Measurements from ENCODE around the gene SCMH1.
"Not testable (repeated sequence)": the region's sequence is repeated elsewhere in the genome, so short reads cannot be mapped to it uniquely, and the experiment has no call there.

The SCMH1 gene

GRCh38 chr1:41117241-41117640 is 124.9 kb downstream of the SCMH1 start:
- not testable (repeated sequence) for DNase-seq (ENCODE audit: low spot score); H3K27ac ChIP-seq (ENCODE audit: poor library complexity, severe bottlenecking); H3K9me3 ChIP-seq (ENCODE audit: severe bottlenecking); H3K4me1 ChIP-seq (ENCODE audit: insufficient read depth, poor library complexity, severe bottlenecking); H3K4me3 ChIP-seq (ENCODE audit: severe bottlenecking); ATAC-seq (ENCODE audit: low read depth); H3K27me3 ChIP-seq (ENCODE audit: insufficient read depth, poor library complexity, severe bottlenecking)
- TF ChIP-seq CTCF (IDR thresholded peaks at IDR 0.05; ENCODE audit: poor library complexity, severe bottlenecking): peak; percentile 4
- H3K36me3 ChIP-seq (ENCODE audit: low read depth): peaks cover 33% of the 10 kb centered on the region

GRCh38 chr1:41110736-41111135 is 131.4 kb downstream of the SCMH1 start:
- H3K27ac ChIP-seq (ENCODE audit: poor library complexity, severe bottlenecking): peak overlapping the region; percentile 91
- peaks cover 27% of the 10 kb centered on the region for H3K36me3 ChIP-seq (ENCODE audit: low read depth)
- H3K4me1 ChIP-seq (ENCODE audit: insufficient read depth, poor library complexity, severe bottlenecking): peaks cover 28% of the 10 kb centered on the region
- H3K9me3 ChIP-seq (ENCODE audit: severe bottlenecking): no peaks in the 10 kb centered on the region
- DNase-seq (ENCODE audit: low spot score): no peak
- TF ChIP-seq CTCF (IDR thresholded peaks at IDR 0.05; ENCODE audit: poor library complexity, severe bottlenecking): no peak
- no peak overlapping the region for H3K4me3 ChIP-seq (ENCODE audit: severe bottlenecking)
- no peak for ATAC-seq (ENCODE audit: low read depth)
- no peaks in the 10 kb centered on the region for H3K27me3 ChIP-seq (ENCODE audit: insufficient read depth, poor library complexity, severe bottlenecking)

GRCh38 chr1:41110286-41110685 is 131.8 kb downstream of the SCMH1 start:
- Histone ChIP-seq H3K36me3 (ENCODE audit: low read depth) (peaks cover 25% of the 10 kb centered on the region), H3K4me1 (ENCODE audit: insufficient read depth, poor library complexity, severe bottlenecking) (peaks cover 28% of the 10 kb centered on the region), H3K4me3 (ENCODE audit: severe bottlenecking) (no peak overlapping the region), H3K9me3 (ENCODE audit: severe bottlenecking) (no peaks in the 10 kb centered on the region), H3K27ac (ENCODE audit: poor library complexity, severe bottlenecking) (peak overlapping the region; percentile 91), H3K27me3 (ENCODE audit: insufficient read depth, poor library complexity, severe bottlenecking) (no peaks in the 10 kb centered on the region)
- no peak for ATAC-seq (ENCODE audit: low read depth)
- DNase-seq (ENCODE audit: low spot score): no peak
- TF ChIP-seq CTCF (IDR thresholded peaks at IDR 0.05; ENCODE audit: poor library complexity, severe bottlenecking): no peak

GRCh38 chr1:41109310-41110197 is 132.6 kb downstream of the SCMH1 start:
- Histone ChIP-seq H3K27ac (ENCODE audit: poor library complexity, severe bottlenecking) (peak overlapping the region; percentile 91), H3K27me3 (ENCODE audit: insufficient read depth, poor library complexity, severe bottlenecking) (no peaks in the 10 kb centered on the region), H3K4me1 (ENCODE audit: insufficient read depth, poor library complexity, severe bottlenecking) (peaks cover 28% of the 10 kb centered on the region), H3K36me3 (ENCODE audit: low read depth) (peaks cover 19% of the 10 kb centered on the region), H3K4me3 (ENCODE audit: severe bottlenecking) (no peak overlapping the region), H3K9me3 (ENCODE audit: severe bottlenecking) (no peaks in the 10 kb centered on the region)
- TF ChIP-seq CTCF (IDR thresholded peaks at IDR 0.05; ENCODE audit: poor library complexity, severe bottlenecking): no peak
- DNase-seq (ENCODE audit: low spot score) (peak; percentile 54), ATAC-seq (ENCODE audit: low read depth) (peak; percentile 83)

Data from RWPE2 (cell line).